COLO668 (cell line): ENCODE data around the gene NREP.
"Not testable (repeated sequence)": the region's sequence is repeated elsewhere in the genome, so short reads cannot be mapped to it uniquely, and the experiment has no call there.

Experiments used
- DNase-seq: peaks from one replicate; lab custom pipeline; 2025; ENCODE audit not compliant: unreplicated experiment; lab: John Stamatoyannopoulos, UW

The NREP gene

DNA sequence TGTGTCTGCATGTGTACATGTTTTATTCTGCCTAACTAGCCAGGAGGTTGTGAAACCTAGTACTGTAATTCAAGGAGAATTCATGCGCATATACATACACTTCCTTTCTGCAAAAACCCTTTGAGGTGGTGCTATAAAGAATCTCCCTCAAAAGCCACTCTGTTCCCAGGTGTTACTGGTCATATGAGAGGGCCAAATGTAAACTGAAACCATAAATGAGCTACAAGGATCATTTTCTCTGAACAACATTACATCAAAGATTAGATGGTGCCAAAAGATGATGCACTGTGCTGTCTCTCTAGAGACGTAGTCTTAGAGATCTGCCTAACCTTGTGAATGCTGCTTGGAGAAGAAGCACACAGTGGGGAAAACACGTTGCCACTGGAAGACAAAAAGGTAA, 15.7 kb downstream of the NREP start:
- DNase-seq, result no peak

DNA sequence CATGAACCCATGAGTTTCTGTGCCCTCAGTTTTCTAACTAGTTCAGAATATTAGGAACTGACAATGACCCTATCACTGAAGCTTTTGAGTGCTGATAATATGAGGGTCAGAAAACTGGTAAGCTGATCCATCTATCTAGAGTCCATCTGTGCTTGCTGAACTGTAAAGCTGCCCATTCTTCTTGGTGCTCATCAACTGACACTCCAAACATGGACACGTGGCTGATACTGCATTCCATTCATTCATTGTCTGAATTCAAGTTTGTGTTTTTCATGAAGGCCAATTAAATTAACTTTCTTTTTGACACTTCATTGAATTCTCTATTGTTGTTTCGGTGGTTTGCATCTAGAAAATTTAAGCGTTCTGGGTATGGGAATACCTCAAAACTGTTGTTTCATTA, 17.6 kb downstream of the NREP start:
- DNase-seq, result no peak

- DNase-seq, result no peak
These were observed 18.9 kb downstream of the NREP start for GRCh38 chr5:111738118-111738517.

DNA sequence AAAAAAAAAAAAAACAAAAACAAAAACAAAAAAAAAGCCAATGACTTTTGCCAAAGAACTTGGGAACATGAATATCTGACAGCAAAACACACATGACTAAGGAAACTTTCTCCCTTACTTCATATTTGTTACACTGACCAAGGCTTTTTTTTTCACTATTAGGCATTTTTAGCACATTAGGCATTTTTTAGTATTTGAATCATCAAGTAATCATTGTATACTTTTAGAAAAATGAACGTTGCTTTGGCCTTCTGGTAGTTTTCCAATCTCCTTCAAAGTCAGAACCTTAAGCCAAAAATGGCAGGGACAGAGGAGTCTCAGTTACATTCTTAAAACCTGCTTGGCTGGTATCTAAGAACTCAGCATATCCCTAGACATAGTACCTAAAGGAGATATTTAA, 19.3 kb downstream of the NREP start:
- no peak for DNase-seq

DNA sequence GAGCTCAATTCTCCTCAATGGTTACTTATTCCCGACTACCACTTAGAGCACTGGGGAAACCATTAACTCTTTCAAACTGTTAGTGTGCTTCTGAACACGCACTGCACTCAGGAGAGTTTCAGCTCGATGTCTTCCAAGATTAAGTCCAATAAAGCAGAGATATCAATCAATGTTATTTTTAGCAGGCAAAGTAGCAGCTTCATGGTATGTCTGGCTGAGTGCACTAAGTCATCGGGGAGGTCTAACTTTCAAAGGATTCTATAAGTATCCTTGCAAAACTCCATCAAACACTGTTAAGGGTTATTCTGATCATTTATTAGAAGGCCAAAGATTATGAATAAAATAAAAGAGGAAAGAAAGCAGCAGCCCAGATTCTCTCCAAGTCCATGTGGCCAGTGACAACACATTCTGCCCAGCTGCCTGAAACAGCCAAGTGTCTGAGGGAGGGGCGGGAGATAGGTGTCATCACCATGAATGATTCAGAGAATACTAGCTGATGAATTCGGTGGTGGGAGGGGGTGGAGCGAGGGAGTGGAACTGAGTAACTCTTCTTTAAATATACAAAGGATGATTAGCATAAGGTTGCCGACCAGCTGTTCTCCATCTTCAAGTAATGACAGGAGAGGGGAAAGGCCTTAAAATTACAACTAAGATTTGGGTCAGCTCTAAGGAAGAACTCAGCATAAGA, 21.3 kb downstream of the NREP start:
- no peak for DNase-seq

- no peak for DNase-seq
These were observed 22.4 kb downstream of the NREP start for GRCh38 chr5:111734597-111734996.

- no peak for DNase-seq
These were observed 23.0 kb downstream of the NREP start for GRCh38 chr5:111734013-111734412.

- no peak for DNase-seq
These were observed 23.4 kb downstream of the NREP start for GRCh38 chr5:111733571-111733970.

DNA sequence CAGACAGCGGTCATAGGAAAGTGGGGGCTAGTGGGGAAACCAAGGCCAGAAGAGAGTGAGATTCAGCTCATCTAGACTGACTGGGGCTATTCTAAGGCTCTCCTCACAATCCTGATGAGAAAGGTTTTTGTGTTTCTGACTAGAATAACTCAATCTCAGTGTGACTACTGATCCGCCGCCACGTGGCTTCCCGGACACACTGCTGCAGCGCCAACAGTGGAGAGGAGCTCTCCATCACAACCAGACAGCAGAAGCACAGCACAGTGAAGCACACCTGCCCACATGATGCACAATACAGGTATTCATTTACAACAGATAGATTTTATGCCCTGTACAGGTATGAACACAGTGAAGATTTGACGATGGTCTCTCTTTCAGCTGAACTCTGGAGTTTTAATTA, 25.4 kb downstream of the NREP start:
- DNase-seq, result peak; percentile 2

DNA sequence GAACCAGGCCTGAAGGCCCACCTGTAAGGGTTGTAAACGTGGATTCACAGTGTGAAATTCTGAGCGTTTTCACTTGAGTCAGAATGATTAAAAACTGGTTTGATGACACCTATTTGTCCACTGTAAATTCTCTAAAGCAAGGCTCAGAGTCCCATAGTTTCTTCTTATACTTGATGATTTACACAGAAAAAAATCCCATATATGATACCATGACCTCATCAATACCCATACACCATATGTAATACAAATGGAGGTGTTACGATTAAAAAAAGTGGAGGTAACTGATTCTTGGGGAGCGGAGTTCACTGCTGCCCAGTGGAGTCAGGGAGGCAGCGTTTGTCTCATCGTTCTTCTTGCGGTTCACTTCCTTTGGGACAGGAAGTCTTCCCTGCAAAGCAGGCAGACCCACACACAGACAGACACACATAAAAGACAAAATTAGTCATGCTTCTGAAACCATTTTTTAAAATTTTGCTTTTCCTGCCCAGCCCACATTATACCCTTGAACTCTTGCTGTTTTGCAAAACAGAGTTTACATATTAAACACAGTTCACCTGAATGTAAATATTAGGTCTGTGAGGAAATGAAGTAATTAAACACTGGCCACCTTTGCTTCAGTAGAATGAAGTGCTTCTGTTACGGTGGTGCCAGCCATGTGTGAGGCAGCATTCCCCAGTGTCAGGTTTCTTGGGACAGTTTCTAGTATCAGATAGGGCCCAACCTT, 26.2 kb downstream of the NREP start:
- DNase-seq, result peak; percentile 21

GRCh38 chr5:111728941-111729340, 28.1 kb downstream of the NREP start:
- no peak for DNase-seq

DNA sequence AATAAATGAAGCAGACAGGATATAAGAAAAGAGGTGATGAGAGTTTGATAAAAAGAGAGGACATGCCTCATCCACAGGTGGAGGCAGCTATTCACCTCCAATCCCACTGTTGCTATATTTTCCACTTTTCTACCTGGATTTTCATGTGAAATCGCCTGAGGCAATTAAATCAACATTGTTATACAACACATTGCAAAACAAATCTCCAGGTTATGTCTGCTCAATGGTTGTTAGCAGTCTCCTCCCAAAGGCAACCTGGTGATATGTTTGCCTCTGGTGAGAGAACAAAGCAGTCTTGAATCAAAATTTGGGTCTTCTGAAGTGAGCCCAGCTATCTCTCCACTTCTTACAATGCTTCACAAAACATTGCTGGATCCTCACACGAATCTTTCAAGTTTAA, 30.0 kb downstream of the NREP start:
- no peak for DNase-seq

DNA sequence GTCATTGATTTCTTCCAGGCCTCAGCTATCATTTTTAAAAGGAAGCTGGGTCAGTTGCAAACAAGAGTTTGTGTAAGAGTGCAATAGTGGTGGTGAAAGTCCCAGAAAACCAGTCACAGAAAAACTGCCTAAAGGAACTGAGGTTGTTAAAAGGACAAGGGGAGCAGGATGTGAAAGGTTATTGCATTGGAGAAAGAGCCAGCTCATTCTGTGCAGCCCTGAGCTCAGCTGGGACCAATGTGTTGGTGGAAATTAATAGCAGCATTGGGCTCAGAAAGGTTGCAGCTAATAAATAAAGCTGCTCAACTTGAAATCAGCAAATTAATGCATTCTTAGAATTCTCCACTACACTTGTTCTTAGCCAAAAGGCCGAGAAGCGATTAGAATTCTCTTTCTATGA, 34.9 kb downstream of the NREP start:
- no peak for DNase-seq

DNA sequence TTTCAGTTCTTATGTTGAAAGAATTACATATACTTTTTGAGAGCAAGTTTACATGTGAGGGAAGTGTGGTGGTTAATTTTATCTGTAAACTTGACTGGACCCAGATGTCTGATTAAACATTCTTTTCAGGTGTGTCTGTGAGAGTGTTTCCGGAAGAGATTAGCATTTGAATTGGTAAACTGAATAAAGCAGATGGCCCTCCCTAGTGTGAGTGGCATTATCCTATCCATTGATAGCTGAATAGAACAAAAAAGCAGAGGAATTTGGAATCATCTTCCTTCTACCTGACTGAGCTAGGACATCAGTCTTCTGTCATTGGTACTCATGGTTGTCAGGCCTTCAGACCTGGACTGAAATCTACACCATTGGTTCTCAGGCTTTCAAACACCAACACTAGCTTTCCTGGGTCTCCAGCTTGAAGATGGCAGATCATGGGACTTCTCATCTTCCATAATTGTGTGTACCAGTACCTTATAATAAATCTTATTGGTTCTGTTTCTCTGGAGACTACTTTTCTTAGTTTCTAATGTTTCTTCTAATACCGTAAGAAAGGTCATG, 36.6 kb downstream of the NREP start:
- DNase-seq, result no peak

- DNase-seq, result no peak
These were observed 37.2 kb downstream of the NREP start for GRCh38 chr5:111719773-111720172.

- DNase-seq, result not testable (repeated sequence)
These were observed 40.2 kb downstream of the NREP start for GRCh38 chr5:111716789-111717188.

- no peak for DNase-seq
These were observed 49.3 kb downstream of the NREP start for GRCh38 chr5:111707630-111708164.

DNA sequence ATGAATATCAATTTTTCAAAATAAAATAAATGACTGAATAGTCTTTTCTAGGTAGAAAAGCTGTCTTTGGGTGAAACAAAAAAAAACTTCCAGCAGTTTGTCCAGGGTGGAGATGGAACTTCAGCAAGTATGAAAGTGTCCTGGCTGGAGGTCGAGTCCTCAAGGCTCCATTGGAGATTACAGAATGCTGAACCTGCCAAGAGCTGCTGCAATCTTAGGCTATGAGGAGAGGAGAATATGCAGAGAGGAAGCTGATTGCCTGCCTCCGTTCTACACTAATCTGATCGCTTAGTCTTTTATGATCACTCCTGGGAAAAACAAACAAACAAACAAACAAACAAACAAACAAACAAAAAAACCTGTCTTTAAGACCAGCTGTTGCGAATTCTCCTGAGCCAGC, 50.6 kb downstream of the NREP start:
- no peak for DNase-seq

DNA sequence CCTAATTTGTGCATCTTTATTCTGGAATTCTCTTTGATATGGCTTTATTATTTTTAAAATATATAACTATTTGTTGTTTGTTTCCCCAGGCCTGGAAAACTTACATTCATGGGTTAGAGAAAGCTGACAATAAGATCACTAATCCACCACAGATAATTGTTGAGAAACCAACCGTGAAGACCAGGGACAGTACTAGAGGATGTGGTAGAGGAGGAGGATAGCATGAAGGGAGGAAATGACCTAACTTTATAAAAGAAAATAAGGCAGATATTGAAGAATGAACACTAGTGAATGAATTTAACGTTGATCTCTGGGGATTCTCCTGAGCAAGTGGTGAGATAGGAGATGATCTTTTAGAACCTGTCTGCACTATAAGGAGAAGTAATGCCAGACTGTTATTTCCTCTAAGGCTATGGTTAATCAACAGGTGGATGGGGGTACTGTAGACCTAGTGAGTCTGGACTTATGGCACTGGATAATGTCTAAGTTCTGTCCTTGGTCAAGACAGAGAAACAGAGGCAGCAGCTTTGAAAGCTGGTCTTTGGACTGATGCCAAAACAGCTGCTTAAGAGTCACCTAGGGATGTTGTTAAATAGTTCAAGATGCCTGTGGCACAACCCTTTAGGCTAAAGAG, 52.4 kb downstream of the NREP start:
- no peak for DNase-seq

- DNase-seq, result no peak
These were observed 53.3 kb downstream of the NREP start for GRCh38 chr5:111703662-111704061.

GRCh38 chr5:111699976-111700375, 57.0 kb downstream of the NREP start:
- peak; percentile 2 for DNase-seq

DNA sequence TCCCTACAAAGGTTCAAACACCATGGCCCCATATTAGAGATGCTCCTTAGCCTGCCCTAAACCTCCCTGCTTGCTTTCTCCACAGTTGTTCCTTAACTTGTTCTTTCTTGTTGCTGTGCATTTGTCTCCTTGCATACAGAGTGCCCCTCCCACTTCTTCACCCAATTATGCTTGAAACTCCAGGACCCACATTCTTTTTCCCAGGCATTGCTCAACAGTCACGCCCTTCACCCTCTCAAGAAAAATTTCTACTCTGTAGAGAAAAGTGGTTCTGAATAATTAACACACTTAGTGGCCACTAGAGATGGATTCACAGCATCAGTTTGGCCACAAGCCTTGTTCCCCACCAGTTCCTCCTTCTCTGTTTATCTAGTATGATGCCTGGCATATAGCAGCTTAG, 57.7 kb downstream of the NREP start:
- DNase-seq, result no peak
